HG03520 (cell line): Measurements from ENCODE around the gene TMEM106C.

Source experiments
- ATAC-seq: cut with Tn5 transposase; IDR thresholded peaks from one replicate; pipeline ENCODE4 v1.9.1; 2021; ENCODE audit warnings: mild to moderate bottlenecking, moderate library complexity; ENCODE audit not compliant: unreplicated experiment

The TMEM106C gene

DNA sequence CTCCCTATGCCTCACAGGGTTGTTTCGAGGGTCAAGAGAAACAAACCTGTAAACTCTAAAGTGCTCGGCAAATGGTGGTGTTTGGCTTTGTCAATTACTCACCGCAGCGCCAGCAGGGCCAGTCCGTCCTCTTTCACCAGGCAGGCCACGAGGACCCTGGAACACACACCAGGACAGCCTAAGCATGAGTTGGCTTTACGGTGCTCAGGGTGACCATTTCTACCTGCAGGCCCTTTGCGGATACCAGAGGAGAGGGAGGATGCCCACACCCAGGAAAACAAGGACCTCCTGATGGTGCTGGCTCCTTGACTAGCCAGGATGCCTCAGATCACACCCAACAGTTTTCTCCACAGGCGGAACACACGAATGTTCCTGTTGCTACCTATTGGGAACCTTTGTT, 29.4 kb downstream of the TMEM106C start:
- ATAC-seq: no peak

GRCh38 chr12:47993491-47993890, 30.1 kb downstream of the TMEM106C start:
- ATAC-seq: no peak

DNA sequence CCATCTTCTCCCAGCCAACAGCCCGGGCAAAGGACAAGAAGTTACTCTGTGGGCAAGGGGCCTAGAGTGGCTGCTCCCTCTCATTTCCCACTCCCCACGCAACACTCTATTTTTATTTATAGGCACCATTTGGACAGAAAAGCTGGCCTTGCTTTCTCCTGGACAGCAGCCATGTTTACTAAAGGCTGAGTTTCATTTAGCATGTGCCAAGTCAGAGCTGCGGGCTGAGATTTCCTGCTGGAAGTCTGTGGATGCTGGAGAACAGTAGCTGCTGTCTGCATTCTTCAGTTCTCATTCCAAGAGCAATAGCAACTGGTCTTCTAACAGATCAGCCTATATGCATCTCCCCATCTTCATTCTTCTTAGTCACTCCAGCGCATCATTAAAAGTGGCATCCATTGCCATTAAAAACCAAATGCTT, 32.6 kb downstream of the TMEM106C start:
- no peak for ATAC-seq

- ATAC-seq: no peak
Observed at GRCh38 chr12:47997321-47997720, 33.9 kb downstream of the TMEM106C start.

- ATAC-seq: no peak
Observed at GRCh38 chr12:47999816-48000215, 36.4 kb downstream of the TMEM106C start.

DNA sequence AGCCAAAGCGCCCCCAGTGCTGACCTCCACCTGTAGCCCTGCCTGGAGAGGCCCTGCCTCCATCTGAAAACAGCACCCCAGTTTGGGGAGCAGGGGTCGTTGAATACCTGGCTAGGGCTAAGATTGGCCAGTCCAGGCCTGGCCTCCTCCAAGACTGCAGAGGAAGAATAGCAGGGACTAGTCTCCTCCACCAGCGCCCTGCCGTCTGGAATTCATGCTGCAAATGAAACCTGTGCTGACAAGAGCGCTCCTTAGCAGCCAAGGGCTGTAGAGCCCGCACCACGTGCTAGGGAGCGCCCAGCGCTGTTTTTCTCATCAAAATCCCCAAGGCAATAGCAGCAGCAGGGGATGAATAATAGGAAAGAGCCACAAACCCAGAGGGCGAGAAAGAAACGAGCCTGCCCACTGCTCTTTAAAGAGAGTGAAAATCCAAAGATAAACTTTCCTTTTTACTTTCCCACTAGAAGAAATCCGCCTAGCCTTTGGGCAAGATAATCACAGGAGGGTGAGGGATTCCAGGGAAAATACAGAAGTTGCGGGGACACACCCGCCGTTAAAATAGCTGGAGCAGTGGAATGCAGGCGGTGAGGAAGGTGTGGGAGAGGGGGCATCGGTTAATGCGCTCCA, 37.6 kb downstream of the TMEM106C start:
- ATAC-seq: no peak

GRCh38 chr12:48001505-48002413, 38.4 kb downstream of the TMEM106C start:
- no peak for ATAC-seq

DNA sequence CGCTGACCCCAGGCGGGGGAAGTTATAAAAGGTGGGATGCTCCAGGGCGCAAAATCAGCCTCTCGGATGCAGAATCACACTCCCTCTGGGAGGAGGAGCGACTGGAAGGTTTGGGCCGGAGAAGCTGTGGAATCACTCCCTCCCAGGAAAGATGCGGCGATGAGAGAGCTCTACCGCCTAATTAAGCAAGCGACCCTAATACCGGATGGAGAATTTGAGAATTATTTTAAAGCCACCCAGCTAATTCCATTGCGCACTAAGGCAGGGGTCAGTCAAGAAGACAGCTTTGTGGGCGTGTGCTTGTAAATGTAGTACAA, 39.0 kb downstream of the TMEM106C start:
- no peak for ATAC-seq

GRCh38 chr12:48002773-48003218, 39.4 kb downstream of the TMEM106C start:
- no peak for ATAC-seq

GRCh38 chr12:48003226-48004052, 40.0 kb downstream of the TMEM106C start:
- no peak for ATAC-seq

- no peak for ATAC-seq
Observed at GRCh38 chr12:48004053-48004941, 40.9 kb downstream of the TMEM106C start, which contains the start of gene COL2A1. COL2A1 (minus strand) TSS chr12:48004476; CDS start chr12:48004321, 155 bp downstream.

DNA sequence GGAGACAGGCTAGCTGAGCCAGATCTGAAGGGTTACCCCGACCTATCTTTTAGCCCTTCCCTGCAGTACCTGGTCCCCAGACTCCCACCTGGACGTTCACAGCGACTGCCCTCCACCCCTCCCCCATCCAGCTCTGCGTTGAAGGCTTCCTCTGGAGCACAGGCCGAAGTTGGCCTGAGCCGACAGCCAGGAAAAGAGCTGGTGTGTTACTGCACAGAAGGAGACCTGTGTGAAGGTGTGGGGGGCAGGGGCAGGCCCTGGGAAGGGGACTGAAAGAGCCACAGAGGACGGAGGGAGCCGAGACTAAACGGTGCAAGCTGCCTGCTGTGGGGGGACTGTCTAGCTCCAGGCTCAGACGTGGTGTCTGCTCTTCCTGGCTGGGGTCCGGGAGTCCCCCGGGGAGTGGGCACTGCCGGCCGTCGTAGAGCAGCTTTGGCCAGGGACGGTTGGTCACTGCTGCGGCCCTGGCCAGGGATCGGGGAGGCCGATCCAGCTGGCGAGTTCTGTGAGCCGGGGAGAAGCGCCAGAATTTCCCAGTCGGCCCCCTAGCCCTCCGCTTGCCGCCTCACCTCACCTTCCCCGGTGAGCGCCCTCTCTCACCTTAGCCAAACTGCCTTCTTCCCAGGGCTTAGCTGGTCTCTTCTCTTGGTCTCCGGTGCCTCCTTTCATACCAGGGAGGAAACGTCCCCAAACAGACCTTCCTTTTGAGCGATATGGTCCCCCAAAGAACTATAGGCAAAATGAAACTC, 41.8 kb downstream of the TMEM106C start:
- ATAC-seq: no peak

- no peak for ATAC-seq
Observed at GRCh38 chr12:48005750-48006021, 42.3 kb downstream of the TMEM106C start.

GRCh38 chr12:48007206-48007605, 43.8 kb downstream of the TMEM106C start:
- no peak for ATAC-seq

DNA sequence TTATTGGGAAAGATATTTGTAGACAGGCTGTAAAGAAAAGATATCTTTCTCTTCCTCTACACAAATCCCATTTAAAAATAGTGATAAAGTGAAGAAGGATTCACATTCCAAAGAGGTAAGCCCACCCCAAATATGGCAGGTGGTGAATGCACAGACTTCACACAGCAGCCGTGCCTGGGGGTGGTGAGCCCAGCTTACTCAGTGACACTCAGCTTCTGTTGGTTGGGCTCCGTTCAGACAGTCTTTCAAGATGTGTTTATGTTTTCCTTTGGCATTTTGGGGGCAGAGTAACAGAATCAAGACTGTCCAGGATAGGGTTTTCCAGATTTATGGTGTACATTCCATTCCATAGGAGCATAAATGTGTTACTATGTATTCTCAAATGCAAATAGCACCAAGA, 45.0 kb downstream of the TMEM106C start:
- no peak for ATAC-seq

- ATAC-seq: no peak
Observed at GRCh38 chr12:48008950-48009349, 45.6 kb downstream of the TMEM106C start.

- ATAC-seq: no peak
Observed at GRCh38 chr12:48009471-48009870, 46.1 kb downstream of the TMEM106C start.

GRCh38 chr12:48010366-48010970, 47.1 kb downstream of the TMEM106C start:
- ATAC-seq: no peak

- ATAC-seq: no peak
Observed at GRCh38 chr12:48012070-48012469, 48.7 kb downstream of the TMEM106C start.
